ENCODE data around the gene ZFR.
A peak's percentile ranks its signal among the peaks of the same experiment; 100 is the strongest.
"Not testable (repeated sequence)": the region's sequence is repeated elsewhere in the genome, so short reads cannot be mapped to it uniquely, and the experiment has no call there.

The ZFR gene

DNA sequence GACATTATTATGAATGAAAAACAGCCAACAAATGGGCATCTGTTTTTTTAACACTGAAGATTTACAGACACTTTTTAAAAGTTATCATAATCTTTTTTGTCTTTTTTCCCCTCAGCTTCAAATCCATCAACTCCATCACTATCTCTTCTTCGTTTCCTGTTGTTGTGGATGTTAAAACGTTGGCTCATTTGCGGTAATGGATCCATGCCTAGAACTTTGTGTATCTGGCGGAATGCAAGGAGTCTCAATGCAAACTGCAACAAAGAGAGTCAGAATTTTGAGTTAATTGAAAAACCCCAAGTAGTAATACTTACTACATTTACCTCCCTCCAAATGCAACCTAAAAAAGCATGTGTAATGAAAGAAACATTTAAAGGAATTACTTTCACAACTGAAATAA lies 88.9 kb downstream of the ZFR start:
- DNase-seq = no peak

DNA sequence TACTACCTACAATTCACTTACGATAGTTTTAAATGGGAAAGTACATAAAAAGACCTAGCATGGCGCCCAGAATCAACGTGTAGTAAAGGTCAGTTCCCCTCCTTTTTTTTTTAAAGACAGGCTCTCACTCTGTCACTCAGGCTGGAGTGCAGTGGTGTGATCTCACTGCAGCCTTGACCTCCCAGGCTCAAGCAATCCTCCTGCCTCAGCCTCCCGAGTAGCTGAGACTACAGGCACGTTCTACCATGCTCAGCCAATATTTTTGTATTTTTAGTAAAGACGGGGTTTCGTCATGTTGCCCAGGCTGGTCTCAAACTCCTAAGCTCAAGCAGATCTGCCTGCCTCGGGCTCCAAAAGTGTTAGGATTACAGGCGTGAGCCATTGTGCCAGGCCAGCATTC lies 91.1 kb downstream of the ZFR start:
- DNase-seq = no peak

DNA sequence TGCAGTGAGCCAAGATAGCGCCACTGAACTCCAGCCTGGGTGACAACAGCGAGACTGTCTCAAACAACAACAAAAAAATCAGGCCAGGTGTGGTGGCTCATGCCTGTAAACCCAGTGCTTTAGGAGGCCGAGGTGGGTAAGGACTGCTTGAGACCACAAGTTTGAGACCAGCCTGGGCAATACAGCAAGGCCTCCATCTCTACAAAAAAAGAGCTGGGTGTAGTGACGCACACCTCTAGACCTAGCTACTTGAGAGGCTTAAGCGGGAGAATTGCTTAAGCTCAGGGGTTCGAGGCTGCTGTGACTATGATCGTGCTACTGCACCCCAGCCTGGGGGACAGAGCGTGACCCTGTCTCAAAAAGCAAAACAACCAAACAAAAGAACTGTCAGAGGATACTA lies 91.9 kb downstream of the ZFR start:
- no peak for DNase-seq

DNA sequence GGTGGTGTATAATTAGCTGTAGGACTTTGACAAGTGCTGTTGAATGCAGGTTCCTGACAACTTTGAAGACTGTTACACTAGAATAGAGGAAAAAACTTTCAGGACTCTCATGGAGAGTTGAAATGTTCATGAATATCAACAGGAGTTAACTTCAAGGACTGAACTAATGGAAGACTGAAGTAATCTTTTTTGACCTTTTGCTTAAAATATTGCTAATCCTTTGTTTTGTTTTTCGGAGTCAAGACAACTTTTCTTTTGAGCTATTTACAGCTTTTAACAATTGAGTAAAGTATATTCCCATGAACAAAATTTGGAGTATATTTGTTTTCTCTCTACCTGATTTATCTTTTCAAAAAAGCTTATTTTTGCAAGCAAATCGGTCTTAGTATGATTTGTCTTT lies 97.7 kb downstream of the ZFR start:
- DNase-seq = no peak

DNA sequence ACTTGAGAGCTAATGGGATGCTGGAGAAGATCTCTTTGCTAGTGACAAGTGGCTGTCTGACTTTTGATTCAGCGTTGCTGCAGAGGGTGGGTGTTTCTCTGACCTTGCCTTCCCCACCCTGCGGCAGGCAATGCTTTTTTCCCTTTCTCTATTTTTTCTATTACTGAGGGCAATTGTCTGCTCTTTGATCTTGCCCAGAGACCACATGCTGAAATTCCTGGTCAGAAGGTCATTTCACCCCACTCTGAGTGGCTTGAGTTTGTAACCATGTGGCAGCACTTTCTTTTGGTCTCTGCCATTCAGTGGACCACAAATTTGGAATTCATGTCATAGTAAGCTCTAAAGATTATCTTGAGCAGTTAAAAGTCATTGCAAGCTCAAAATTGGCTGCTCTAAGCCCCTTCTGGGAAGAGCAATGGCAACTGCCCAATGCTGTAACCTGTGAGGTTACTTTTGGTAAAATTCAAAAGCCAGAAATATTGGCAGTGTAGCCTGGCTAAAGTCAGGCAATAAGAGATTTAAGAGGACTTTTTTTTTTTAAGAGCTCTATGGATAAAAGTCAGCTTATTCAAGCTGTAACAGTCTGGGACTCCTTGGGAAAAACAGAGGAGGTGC lies 101.4 kb downstream of the ZFR start:
- no peak for DNase-seq

DNA sequence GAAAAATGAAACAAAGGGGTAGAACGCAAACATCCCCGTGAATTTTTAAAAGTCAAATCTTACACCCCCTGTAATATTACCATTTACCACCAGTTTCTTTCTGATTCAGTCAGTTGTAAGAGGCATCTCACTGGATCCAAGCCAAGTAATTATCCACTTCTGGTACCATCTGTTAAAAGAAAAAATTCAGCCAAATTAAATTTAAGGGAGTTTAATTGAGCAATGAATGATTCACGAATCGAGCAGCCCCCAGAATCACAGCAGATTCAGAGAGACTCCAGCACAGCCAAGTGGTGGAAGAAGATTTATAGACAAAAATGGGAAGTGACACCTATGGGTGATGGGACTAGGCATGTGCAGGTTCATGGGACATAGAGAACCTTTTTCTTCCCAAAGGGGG lies 101.9 kb downstream of the ZFR start:
- DNase-seq = no peak

DNA sequence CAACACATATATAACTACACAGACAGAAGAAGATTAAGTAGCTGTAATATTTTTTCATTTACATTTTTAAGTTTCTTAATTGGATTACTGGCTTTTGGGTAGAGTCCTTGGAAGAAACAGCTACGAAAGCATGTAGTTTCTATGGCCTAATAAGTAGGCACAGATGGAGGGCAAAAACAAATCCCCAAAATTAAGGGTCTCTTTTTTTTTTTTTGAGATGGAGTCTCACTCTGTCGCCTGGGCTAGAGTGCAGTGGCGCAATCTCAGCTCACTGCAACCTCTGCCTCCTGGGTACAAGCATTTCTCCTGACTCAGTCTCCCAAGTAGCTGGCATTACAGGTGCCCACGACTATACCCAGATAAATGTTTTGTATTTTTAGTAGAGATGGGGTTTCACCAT lies 104.7 kb downstream of the ZFR start:
- DNase-seq = no peak

DNA sequence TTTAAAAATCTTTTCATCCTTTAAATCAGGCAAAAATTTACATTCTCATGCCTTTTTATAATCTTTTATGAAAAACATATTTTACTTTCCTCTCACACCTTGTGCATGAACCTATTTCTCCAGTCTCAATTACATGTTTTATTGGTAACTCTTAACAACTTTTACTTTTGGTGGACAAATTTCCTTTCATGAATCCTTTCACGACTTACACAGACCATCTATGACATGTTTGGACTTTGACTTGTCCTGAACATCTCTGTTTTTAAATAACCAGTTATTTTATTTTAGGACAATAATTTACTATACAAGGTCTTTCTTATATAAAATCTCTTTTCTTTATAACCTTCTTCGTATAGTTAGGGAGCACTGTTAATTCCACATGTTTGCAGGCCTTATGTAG lies 105.3 kb downstream of the ZFR start:
- no peak for DNase-seq

DNA sequence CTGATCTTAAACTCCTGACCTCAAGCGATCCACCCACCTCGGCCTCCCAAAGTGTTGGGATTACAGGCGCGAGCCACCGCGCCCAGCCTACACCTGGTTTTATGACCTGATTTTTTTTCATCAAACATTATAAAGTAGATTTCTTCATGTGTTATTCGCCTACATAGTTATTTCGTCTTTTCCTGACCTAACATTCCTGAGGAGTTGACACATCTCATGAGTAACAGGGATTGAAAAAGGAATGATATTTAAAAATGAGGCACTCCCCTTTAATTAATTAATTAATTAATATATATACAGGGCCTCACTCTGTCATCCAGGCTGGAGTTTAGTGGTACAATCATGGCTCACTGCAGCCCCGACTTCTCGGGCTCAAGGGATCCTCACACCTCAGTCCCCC lies 111.6 kb downstream of the ZFR start:
- no peak for DNase-seq

DNA sequence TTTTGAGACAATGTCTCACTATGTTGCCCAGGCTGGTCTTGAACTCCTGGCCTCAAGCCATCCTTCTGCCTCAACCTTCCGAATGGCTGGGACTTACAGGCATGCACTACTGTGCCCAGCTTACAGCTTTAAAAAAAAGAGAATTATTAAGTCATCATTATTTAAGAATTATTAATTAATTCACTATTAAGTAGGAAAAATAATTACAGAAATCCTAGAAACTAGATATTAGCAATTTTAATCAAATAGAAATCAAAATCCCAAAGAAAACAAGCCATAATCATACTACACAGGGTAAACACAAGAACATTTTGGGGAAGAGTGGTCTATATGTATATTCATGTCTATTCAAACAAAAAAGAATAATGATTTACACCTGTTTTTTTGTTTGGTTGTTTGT lies 112.2 kb downstream of the ZFR start:
- DNase-seq = no peak

DNA sequence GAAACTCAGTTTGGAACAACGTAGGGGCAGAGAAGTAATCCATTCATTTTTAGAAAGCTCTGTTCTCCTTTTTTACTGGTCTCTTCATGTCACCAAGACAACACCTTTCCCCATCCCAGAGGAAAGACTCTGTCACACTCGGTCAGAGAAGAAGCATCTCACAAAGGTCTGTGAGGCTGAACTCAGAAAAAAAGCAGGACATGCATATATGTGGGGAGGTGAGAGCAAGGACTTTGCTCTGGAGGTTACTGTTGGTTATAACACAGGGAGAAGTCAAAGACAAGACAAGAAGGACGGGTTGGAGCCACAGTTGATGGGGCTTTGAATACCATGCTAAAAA lies 112.6 kb downstream of the ZFR start:
- no peak for DNase-seq

DNA sequence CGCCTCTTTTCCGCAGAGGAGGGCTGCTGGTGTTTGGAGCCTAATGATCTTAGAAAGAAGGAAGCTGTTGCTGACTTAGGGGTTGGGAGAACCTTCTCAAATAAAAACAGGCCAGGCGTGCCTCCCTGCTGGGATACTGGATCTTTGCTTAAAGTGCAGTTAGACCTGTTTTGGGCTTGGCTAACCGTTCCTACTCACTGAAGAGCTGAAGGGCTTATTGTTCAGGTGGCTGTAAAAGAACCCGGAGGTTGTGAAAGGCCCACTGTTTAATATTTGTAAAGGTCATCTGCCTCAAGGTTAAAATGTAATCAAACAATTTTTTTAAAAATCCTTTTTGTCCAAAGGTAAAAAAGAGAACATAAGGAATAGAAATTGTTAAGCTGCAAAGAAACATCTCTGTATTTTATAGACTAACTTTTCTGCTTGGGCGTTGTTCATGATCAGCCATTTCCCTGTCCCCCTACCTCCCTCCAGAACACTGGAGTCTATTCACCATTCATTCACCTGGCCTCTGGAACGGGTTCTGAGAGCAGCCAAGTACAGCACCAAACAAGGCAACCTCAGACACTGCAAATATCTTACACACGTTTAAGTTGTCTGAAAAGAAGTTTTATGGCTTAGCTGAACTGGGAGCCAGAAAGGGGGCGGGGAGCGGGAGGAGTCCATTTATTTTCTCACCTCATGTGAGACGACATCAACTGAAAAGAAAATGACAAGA lies 113.2 kb downstream of the ZFR start:
- DNase-seq = no peak

DNA sequence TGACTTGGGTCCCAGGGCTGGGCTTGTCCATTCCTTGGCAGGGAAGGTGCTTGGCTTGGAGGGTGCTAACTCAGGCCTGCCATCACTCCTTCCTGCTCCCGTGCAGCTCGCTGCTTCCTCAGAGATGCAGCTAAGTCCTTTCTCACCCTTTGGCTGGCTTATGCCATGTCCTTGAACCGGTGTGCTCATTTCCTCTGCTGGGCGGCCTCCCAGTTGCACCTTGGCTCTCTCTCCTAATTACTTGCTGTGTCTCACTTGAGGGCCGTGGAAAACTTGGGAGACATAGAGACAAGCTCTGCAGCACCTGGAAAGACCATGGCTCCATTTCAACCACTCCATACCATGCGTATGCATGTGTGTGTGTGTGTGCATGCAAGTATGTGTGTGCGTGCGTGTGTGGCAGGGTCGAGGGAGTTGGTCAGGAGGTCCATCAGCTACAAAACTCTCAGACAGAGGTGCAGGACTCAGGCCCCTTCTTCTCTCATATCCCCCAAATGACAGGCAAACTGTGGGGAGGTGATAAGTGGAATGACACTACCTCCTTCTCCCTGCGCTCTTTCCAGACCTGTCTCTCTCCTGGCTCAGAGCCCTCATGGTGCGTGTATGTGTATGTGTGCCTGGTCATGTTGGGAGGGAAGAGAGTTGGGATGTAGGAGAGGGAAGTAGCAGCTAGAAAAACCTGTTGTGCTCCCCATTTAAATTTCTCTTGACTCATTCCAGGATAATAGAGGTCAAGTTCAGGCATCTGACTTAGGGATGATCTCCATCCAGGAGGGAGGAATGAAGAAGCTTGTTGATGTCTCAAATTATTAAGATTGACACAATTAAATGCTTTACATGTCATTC lies 114.2 kb downstream of the ZFR start:
- no peak for DNase-seq

DNA sequence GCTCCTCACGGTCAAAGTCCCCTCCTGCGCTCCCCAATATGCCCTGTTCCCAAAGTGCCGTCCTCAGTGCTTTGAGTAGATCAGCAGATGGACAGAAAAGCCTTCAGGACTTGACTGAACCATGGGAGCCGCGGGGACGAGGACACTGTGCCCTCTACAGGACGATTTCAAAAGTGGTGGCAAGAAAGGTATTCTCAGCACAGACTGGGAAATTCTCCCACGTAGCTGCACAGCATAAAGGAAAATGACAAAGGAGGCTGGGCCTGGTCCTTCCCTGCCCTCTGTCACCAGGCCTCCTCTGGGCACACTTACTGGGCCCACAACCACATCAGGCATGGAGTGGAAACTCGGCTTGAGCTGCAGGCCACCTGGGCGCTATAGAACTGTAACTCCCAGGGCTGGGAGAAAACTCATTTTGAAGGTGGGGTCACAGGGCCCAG lies 115.1 kb downstream of the ZFR start:
- DNase-seq = peak; percentile 56

DNA sequence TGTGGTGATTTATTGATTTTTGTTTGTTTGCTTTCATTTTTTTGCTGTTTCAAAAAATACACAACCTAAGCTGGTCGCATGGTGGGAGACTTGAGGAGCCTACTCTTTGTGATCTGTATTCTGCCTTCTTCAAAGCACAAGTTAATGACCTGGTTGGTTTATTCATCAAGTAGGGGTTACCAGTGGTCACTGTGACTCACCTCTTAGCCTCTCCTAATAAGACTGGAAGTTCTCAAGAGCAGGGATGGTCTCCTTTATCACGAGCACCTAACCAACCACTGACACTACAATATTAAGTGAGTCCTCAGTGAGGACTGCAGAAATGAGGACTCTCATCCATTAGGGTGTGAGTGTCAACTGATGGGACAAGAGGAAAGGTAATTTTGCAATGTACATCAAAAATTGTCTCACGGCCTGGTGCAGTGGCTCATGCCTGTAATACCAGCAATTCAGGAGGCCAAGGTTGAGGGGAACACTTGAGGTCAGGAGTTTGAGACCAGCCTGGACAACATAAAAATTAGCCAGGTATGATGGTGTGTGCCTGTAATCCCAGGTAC lies 118.2 kb downstream of the ZFR start:
- DNase-seq = no peak

DNA sequence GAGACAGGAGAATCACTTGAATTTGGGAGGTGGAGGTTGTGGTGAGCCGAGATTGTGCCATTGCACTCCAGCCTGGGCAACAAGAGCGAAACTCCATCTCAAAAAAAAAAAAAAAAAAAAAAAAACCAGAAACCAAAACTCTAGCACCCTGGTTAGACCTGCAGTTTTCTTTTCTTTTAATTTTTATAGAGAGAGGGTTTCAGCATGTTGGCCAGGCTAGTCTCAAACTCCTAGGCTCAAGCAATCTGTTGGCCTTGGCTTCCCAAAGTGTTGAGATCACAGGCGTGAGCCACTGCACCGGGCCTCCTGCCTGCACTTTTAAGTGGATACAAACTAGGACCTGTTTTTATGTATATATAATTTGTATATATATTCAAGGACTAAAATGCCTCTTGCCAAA lies 118.9 kb downstream of the ZFR start:
- no peak for DNase-seq

DNA sequence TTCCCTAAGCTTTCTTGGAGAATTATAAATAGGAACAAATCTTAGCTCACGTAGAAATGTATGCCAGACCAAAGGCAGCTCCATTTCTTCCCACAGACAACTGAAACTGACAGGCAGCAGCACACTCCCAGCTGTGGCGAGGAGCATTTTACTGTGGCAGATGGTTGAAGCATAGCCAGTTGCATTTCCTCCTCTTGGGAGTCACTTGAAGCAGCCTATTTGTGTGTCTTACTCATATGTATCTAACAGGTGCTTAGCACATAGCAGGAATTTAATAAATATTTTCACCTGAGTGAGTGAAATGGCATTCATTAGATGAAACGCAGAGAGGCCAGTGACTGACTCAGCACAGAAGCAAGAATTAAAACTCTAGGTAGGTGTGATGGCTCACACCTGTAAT lies 119.5 kb downstream of the ZFR start:
- DNase-seq = no peak

DNA sequence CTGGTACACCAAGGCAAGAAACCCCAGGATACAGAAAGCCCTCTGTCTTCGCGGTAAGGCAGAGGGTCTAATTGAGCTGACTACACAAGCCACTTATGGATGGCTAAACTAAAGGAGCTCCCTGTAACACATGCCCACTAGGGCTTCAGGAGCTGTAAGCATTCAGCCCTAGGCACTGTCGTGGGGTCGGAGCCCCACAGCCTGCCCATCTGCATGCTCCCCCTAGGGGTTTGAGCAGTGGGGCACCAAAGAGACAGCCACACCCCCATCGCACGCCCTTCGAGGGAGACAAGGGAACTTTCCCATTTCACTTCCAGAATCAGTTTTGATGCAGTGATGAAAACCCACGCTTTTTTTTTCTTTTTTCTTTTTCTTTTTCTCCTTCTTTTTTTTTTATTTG lies 120.8 kb downstream of the ZFR start:
- no peak for DNase-seq

DNA sequence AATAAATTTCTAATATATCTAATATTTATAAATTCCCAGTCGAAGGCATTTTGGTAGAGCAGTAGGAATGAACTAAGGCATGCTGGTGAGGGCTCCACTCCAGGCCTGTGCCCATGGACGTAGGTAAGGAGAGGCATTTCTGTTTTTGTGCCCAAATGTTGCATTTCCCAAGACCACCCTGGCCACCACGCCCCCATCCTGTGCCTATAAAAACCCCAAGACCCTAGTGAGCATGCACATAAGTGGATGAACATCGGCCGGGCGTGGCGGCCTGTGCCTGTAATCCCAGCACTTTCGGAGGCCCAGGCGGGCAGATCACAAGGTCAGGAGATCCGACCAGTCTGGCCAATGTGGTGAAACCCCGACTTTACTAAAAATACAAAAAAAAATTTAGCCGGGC lies 121.7 kb downstream of the ZFR start:
- DNase-seq = no peak

DNA sequence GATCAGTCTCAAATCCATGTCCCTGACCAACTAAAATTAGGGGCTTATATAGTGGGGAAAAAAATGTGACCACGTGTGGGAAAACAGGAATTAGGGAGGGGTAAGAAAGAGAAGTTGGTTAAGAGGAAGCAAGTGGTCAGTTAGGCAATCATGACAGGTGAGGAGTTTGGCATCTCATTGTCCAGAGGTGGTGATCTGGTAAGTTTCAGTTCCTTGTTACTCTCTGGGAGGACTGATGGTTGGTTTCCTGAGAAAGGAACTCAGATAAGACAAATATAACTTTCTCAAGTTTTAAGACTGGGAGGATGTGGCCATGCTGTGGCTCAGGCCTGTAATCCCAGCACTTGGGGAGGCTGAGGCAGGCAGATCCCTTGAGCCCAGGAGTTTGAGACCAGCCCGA lies 122.8 kb downstream of the ZFR start:
- not testable (repeated sequence) for DNase-seq

DNA sequence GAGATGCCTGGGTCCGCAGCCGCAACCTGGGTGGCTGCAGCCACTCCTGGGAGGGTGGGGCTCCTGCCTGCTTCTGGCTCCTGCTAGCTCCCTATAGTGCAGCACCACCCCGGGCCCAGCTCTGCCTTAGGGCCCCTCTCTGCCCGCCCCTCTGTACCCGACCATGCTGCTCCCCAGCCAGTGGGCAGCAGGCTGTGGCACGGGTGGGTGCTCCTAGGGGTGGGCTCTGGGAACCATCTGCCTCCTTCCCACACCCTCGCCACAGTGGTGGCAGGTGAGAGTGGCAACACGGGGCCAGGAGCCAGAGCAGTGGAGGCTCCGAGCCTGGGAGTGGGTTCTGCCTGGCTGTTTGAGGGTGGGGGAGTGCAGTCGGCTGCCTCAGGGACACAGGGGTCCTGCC lies 124.0 kb downstream of the ZFR start:
- no peak for DNase-seq

DNA sequence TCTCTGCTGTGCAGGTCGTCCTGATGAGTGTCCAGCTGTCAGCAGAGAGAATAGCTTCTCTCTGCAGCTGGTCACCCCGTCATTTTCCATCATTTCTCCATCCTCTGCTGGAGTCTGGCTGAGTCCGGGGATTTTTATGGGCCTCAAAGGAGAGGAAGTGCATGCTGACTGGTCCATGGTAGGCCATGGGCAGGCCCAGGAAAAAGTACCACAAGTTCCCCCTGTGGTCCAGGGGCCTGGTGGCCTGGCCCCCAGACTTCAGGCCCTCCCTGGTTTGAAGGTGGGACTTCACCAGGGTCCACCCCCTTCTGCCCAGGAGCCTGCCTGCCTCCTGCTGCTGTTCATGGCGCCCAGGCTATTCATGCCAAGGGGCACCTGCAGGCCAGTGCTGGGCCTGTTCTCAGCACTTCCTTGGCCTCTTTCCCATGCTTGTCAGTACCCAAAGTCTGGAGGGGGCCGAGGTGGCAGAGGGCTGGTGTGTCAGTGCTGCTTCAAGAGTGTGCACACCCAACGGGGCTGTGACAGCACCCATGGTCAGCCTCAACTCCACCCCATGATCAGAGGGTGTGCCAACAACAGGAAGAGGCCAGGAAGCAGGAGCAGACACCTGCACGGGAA lies 124.5 kb downstream of the ZFR start:
- no peak for DNase-seq

DNA sequence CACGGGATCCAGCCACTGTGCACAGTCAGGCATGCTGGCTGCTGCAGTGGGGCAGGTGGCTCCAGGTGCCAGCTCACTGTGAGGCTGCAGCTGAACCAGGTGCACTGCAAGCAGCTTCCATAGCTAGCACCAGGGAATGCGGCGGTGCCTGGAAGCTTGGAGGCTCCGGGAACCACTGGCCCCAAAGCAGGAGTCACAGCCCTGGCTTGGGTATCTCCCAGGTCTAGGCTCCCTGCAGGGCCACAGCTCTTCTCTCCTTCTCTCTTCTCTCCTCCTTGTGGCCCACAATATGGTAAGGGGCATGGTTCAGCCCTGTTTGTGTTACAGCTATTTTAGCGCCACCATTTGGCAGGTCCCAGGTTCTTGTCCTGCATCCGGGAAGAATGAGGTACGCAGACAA lies 125.1 kb downstream of the ZFR start:
- no peak for DNase-seq

DNA sequence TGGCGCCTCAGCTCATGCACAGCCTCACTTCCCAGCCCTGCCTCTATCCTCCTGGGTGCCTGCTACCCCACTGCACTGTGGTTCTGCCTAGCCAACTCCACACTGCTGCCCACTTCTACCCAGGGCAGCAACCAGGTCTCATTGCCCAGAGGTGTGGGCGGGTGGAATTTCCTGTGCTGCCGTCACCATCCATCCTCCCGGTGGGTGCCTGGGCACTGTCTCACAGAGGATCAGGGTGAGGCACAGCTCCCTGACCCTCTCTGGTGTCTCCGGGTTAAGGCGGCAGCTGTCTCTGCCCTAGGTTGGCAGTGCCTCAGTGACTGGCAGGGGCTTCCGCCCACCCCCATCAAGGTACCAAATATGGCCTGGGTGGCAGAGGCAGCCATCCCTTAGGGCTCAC lies 127.5 kb downstream of the ZFR start:
- no peak for DNase-seq
